HG02938 (cell line): Measurements from ENCODE around the gene ZBTB18.
A peak's percentile ranks its signal among the peaks of the same experiment; 100 is the strongest.

ENCODE experiments used
- ATAC-seq: cut with Tn5 transposase; IDR thresholded peaks from one replicate; pipeline ENCODE4 v1.9.1; 2021; ENCODE audit warnings: mild to moderate bottlenecking, moderate library complexity; ENCODE audit not compliant: unreplicated experiment

ZBTB18 gene

DNA sequence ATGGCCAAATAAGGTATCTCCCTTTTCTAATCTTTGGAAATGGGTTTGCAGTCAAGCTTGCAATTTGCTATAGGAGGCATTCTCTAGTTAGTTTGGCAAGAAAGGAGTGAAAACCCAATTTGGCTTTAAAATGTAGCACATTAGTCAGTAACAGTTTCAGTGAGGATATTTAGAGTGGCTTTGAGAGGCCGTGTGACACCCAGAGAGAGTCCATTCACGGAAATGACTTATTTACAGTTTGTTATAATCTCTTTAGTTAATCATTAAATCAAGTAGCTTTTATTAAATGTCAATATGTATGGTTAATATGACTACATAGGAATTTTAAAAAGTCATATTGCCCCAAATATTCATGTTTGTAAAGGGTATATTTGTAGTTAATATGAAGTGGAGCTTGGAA is 9.6 kb downstream of the ZBTB18 start:
- no peak for ATAC-seq

DNA sequence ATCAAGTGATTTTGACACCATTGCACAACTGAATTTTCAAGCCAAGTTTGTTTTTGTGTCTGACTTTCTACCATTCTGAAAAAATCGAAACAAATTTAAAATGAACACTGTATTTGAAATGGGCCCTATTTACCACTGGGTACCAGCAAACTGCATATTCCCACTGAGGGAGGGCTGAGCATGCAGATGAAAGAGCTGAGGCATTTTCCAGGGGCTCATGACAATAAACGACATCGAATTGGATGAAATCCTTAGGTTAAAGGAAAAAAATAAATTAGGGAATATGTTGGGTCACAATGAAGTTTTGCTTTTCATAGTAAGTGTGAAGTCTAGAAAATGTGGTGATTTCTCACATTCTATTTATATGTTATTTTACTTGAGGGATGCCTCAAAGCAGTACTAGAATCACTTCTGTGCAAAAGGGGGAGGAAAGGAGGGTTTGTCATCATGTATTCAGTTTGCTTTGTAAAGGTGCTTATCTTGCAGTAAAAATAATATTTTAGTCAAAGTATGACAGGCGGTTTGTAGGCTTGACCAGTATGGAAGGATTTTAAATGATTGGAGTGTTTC is 11.2 kb downstream of the ZBTB18 start:
- ATAC-seq = no peak

DNA sequence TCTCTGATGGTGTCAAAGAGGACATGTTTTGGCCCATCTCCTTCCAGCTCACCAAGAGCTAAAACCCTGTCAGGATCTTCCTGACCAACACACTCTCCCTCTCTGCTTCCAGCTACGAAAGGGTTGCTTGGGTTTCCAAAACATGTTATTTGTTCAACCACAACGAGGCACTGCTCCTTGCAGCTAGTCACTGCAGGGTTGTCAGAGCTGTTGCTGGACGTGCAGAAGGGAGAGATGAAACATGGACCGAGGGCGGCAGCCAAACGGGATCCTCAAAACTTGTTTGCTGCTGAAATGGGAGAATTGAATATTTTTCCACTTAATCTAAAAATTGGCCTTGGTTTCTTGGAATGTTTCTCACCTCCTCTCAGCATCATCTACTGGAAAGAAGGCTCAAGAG is 12.4 kb downstream of the ZBTB18 start:
- ATAC-seq = no peak

- no peak for ATAC-seq
Measured at GRCh38 chr1:244064621-244065020, 13.5 kb downstream of the ZBTB18 start.

DNA sequence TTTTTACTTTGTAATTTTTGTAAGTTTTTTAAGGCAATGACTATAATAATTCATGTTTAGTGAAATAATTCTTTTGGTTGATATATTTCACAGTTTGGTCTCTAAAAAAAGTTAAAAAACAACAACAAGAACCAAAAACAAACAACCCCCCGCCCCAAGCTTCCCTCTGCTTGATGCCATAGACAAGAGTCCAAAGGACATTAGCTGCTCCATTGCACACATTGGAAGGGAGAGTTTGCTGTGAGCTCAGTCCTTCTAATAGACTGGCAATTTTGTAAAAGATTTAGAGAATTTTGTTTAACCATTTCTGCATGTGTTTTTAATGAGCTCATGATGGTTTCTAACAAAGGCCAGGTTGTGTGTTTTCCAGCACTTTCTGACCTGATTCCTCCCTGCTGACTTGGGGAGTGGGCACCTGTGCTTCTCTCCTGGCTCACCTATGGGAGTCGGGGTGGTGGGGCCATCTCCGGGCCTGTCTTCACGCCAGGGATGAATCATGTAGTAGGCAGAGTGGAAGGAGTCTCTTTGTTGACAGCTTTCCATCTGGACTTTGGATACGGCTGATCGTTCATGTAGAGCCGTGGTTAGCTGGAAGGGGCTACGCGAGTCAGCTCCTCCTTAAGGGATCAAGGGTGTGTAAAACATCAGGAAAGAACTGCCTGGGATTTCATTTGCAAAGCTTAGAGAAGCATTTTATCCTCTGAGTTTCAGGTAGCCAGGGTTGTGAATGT is 14.1 kb downstream of the ZBTB18 start:
- ATAC-seq = no peak

- ATAC-seq = no peak
Measured at GRCh38 chr1:244065960-244066388, 14.9 kb downstream of the ZBTB18 start.

DNA sequence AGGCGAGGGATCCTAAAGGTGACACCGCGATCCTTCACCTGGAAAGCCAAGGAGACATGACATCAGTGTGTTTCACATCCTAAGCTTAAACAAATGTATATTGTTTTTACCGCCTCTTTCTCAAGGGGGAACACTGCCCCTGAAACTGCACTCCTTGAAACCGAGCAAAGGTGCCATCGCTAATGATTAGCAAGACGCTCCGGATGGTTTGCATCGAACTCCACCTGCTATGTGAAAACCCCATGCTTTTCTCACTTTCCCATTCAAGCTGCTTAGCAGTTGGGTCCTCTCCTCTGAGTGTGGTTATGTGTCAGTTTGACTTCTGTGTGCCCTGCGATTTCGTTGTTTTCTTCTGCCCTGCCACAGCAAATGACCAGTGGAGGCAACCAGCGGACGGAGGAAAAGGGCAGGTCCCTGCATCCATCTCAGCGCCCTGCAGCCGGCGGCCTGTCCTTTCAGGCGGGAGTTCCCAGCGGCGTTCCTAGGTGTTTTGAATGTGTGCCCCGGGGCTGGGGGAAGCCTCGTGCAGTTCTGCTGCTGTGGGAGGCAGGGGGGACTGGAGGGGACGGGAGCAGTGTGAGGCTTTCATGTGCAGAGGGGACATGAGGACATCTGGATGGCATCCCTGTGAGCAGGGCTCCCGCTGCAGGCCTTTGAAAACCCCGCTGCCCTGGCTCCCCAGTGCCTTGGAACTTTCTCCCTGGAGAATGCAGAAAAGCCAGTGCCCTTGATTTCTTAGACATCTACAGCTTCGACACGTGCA is 16.1 kb downstream of the ZBTB18 start:
- no peak for ATAC-seq

DNA sequence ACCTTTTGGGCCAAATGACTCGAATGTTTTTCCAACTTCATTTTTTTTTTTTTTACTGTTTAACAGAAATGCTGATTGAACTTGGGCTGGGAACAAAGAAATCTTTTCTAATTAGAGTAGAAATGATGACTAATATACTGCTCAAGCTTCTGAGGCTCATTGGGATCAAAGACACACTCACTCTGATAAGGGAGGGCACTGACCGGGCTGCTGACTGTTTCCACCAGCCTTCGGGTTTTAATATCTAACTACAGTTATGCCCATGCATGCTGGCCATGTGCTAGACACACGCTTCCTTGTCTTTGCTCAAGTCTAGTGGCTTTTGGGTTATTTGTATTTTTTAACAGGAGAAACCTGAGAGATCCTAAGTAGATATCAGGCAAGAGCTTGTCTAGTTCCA is 16.8 kb downstream of the ZBTB18 start:
- no peak for ATAC-seq

DNA sequence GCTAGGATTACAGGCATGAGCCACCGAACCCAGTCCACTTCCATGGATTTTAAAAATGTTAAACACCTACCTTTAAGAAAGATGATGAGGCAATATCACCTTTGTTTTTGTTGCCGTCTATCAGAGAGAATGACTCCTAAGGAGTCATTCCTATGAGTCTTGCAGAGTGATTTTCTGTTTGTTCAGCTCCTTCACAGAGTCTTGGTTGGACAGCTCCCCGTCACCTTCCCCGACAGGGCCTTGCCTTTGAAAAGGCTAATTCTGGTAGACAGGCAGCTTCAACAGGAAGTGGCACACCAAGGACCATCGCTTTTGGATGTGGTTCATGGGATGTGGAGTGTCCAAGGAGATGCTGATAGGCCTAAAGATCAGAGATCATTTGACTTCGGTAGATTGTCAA is 17.5 kb downstream of the ZBTB18 start:
- ATAC-seq = no peak

DNA sequence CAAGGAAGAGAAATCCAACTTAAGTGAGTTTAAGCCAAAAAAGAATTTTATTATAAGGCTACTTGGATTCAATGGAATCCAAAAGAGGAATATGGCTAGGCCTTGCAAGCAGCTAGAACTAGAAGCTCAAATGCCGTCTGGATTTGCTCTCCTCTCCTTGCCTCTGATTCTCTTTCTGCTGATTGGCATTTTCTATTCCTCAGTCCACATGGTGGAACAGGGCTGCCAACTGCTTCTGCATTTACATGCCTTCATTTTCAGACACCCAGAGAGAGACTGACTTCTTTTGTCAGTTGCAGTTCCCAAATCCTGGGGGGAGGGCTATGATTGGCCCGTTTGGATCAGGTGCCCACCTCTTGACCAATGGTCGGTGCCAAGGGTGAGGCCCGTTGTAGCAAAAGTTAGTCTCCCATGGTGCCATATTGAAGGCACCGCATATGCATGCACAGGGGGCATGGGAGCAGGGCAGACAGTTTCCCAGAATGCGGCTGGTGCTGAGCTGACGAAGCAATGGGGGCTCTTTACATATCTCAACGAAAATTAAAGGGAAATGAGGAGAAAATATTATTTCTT is 18.3 kb downstream of the ZBTB18 start:
- no peak for ATAC-seq

GRCh38 chr1:244074559-244075171 is 23.6 kb downstream of the ZBTB18 start:
- peak; percentile 70 for ATAC-seq

DNA sequence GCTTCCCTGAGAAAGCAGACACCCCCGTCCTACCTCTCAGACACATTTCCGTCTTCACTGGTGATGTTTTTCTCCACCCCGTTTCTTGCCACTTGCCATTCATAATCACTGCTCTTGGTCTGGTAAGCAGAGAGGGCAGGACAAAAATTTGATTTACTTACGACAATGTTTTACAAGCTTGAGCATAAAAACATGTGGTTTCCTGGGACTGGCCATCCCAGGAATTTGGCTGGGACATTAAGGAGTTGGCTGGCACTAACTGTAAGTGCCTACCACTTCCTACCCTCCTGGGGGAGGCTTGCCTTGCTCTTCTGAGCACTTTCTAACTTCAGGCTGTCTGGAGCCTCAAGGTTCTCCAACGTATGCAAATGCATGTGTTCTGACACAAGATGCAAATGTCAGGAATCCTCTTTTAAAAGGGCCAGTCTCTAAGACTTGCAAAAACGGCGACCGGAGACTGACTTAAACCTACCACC is 24.2 kb downstream of the ZBTB18 start:
- peak; percentile 15 for ATAC-seq

DNA sequence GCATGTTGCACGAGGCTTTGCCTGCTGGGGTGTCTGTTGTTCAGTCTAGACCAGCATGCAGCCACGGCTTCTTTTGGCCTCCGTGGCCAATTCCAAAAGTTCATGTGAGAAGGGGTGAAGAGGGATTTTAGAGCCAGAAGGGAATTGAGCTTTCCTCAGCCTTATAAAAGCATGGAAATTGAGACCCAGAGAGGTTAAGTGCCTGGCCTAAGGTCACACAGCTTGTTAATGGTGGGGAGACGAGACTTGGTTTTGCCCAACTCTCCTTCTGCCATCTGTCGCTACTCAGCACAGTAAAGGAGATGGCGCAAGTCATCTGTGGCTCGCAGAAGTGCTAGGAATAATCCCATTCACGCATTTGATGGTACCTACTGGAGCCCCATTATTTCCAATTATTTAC is 25.7 kb downstream of the ZBTB18 start:
- no peak for ATAC-seq

DNA sequence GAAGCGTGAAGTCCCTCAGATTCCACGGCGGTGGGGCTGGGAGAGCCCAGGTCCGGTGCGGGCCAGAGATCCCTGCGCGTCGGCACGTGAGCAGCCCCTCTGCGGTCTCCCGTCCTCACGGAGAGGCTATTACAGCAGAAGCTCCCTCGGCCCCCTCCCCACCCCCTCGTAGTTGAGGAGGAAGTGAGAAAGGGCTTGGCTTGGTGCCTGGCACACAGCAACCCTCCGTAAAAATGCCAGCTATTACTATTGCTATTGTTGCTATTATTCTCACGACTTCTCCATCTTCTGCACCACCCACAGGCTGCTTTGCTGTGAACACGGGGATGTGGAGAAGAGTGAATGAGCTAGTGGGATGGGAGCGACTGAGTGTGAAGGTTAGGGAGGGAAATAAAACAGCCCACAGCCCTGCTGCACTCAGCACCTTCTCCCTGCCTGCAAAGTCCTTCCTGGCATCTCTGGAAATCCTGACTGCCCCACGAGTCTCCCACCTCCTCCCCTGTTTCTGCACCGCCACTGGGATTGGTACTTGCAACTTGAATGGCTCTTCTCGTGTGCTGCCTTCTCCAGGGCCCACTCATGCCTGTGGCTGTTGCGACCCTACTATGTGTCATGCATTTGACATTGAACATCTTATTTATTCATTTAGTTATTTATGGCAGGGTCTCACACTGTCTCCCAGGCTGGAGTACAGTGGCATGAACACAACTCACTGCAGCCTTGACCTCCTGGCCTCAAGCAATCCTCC is 26.6 kb downstream of the ZBTB18 start:
- no peak for ATAC-seq

DNA sequence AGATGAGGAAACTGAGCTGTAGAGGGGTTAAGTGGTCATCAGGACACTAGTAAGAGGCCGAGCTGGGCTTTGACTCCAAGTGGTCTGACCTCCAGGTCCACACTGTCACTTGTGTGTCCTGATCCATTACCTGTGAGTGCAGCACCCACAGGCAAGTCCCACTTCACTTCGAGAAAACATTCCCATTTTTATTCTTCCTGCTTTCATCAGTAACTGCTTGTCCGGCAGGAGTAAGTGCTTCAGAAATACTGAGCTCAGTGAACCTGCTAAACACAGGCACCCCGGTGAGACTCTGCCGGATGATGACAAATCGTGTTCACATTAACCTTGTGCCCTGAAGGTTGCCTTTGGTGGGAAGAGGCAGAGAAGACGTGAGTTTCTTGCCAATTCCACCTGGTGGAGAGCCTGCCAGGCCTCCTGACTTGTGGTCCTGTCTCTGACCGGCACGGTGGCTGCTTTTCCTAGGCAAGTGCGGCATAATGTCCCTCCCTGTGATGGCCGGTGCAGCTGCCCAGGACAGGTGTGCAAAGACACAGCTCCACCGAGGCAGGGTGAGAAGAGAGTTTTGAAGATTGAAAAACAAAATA is 29.4 kb downstream of the ZBTB18 start:
- no peak for ATAC-seq

DNA sequence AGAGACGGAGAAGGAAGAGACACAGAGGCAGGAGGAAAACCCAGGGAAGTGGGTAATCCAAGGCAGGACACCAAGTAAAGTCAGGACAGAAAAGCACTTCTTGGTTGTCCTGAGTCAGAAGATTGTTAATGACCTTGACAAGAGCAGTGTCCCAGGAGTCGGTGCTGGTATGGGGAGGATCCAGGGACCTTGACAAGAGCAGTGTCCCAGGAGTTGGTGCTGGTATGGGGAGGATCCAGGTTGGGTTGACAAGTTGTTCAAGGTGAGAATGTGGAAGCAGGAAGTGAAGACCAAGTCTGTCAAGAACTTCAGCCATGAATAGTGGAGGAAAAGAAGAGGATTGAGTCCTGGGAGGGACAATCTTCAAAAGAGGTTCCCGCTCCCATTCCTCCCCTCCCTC is 31.9 kb downstream of the ZBTB18 start:
- no peak for ATAC-seq

DNA sequence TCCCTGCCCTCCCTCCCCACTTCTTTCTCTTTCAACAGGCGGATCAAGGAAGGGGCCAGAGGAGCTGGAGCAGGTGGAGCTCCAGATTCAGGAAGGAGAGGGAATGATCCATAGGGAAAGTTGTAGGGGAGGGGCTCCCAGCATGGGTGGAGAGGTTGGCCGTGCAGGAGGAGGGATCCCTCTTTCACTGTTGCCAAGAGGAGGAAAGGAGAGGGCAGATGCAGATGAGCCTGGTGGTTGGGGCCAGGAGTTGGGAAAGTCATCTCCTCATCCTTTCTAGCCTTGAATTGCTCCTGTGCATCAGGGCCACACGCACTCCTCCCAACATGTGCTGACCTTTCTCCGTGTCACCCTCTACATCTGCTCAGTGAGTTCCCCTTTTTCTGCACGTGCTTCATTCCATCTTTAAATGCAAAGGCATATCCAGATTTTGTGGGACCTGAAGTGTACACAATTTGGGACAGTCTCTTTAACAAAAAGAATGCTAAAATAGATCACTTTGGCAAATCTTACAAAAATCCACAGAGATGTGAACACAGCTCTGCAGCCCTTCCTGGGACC is 32.4 kb downstream of the ZBTB18 start:
- ATAC-seq = no peak

GRCh38 chr1:244084763-244085162 is 33.7 kb downstream of the ZBTB18 start:
- no peak for ATAC-seq

DNA sequence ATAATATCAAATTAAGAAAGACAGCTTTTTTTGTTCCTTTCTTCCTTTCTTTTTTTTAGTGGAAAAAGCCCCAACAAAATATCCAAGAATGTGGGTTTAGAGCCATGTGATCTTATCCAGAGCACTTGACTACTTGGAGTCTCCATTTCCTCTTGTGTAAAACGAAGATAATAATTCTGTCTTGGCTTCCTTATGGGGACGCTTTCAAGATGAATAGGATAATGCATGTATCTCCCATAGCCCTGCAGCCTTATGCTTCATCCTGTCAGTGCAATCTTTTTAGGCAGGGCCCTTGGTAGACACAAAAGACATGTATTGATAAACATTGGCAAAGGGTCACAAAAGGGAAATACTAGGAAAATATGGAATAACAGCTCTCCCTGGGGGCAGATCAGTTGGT is 34.8 kb downstream of the ZBTB18 start:
- no peak for ATAC-seq

DNA sequence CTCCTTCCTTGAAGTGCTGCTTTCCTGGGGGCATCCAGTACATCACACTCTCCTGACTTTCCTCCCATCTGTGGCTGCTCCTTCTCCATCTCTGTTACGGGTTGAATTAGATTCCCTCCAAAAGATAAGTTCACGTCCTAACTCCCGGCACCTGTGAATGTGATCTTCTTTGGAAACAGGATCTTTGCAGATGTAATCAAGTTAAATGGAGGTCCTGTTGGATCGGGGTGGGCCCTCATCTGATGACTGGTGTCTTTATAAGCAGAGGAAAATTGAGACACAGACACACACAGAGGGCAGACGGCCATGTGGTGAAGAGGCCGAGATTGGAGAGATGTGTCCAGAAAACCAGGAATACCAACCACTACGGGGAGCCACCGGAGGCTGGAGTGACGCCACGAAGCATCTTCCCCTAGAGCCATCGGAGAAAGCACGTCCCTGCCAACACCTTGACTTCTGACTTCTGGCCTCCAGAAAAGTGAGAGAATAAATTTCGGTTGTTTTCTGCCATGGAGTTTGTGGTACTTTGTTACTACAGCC is 36.0 kb downstream of the ZBTB18 start:
- no peak for ATAC-seq
